K562 (cell line): ENCODE results near the gene OPCML. TPM values are rescaled to one million over a fixed set of nuclear protein-coding genes. Genes with fewer than 3 reads are reported as not detected.

Experiments used
- ATAC-seq: fragments of 200-7000 bp; cut with Tn5 transposase; 3 replicates; pipeline ENCODE4 v1.9.1; 2020; ENCODE audit warnings: moderate library complexity
- BruUV-seq: library from RNA; stranded (reverse); fragments of 400-500 nt; replicated peaks from 2 replicates; lab custom pipeline; 2021; lab: Mats Ljungman, UMichigan
- CTCF ChIA-PET: fragments of 300-600 bp; formaldehyde crosslinking; extraction: SDS; loops from one replicate; lab custom pipeline; 2021; ENCODE audit warnings: low intra/inter-chr PET ratio; lab: Yijun Ruan, JAX
- POLR2A ChIA-PET: fragments of 300-600, 350-650 bp; sonication (Branson Sonifier 250); formaldehyde crosslinking; extraction: SDS; loops from one replicate; lab custom pipeline; 2021; ENCODE audit warnings: antibody characterized with exemption, inconsistent platforms; lab: Yijun Ruan, JAX
- DNase-seq, 4 experiments: peaks; one replicate each; pipeline versions ENCODE4 v3.0.0 to v3.0.0-alpha.2; 2011 to 2018; ENCODE audit warnings: low spot score in 3 of 4, mixed read lengths in 3 of 4; ENCODE audit errors: extremely low read depth in 1 of 4
- FAIRE-seq: peaks from 2 replicates; lab custom pipeline; 2011; peaks lifted over from hg19 to GRCh38; lab: Jason Lieb, UNC
- H2AFZ ChIP-seq: 2 replicates; pipeline ENCODE4 v1.6.0; 2011; ENCODE audit warnings: low read depth, low read length, control low read depth, inconsistent platforms
- H3K27ac ChIP-seq: fragments of 200-600 bp; 3 replicates; pipeline ENCODE4 v1.8.0; 2011; ENCODE audit warnings: low read depth, mild to moderate bottlenecking, control low read depth, inconsistent platforms, low read length, moderate library complexity, mixed read lengths; ENCODE audit errors: extremely low read depth
- H3K27me3 ChIP-seq, 2 experiments: fragments of 300-600 bp in 1 of 2; 2 replicates in 1 of 2; 3 replicates in 1 of 2; pipeline versions ENCODE4 v1.6.0 to v1.8.0; 2011; ENCODE audit warnings: inconsistent platforms in 2 of 2, low read length in 2 of 2, mild to moderate bottlenecking in 1 of 2, mixed read lengths in 1 of 2, moderate library complexity in 1 of 2; ENCODE audit not compliant: control insufficient read depth in 2 of 2, insufficient read depth in 2 of 2
- H3K36me3 ChIP-seq: fragments of 300-600 bp; 3 replicates; pipeline ENCODE4 v1.8.0; 2011; ENCODE audit warnings: mild to moderate bottlenecking, low read length, inconsistent platforms; ENCODE audit not compliant: control insufficient read depth, insufficient read depth
- H3K4me1 ChIP-seq, 2 experiments: fragments of 200-600 bp in 1 of 2; replicated peaks in 1 of 2; 2 replicates in 1 of 2; 3 replicates in 1 of 2; pipeline versions ENCODE4 v1.5.1 to v1.8.0; 2011; ENCODE audit warnings: inconsistent platforms in 2 of 2, low read length in 2 of 2, mild to moderate bottlenecking in 1 of 2, mixed read lengths in 1 of 2, moderate library complexity in 1 of 2; ENCODE audit not compliant: control insufficient read depth in 2 of 2, insufficient read depth in 2 of 2
- H3K4me2 ChIP-seq: 2 replicates; pipeline ENCODE4 v1.6.1; 2011; ENCODE audit warnings: low read length, control low read depth, inconsistent platforms, mixed read lengths; ENCODE audit not compliant: insufficient read depth
- H3K4me3 ChIP-seq: fragments of 200-600 bp; sonication (generic), shearing (Covaris generic); 2 replicates; pipeline ENCODE4 v1.5.1; 2016; ENCODE audit warnings: control low read depth, inconsistent platforms
- H3K79me2 ChIP-seq: fragments of 200-600 bp; 3 replicates; pipeline ENCODE4 v1.8.0; 2011; ENCODE audit warnings: low read length, inconsistent platforms; ENCODE audit not compliant: control insufficient read depth, insufficient read depth
- H3K9ac ChIP-seq, 2 experiments: 2 replicates each; pipeline versions ENCODE4 v1.6.0 to v1.6.1; 2011; ENCODE audit warnings: low read depth in 2 of 2, low read length in 2 of 2, control low read depth in 1 of 2, inconsistent platforms in 1 of 2, mild to moderate bottlenecking in 1 of 2, mixed read lengths in 1 of 2; ENCODE audit not compliant: insufficient read depth in 1 of 2
- H3K9me1 ChIP-seq: one replicate; pipeline ENCODE4 v1.6.0; 2011; ENCODE audit warnings: inconsistent platforms, mild to moderate bottlenecking, low read length, moderate library complexity; ENCODE audit not compliant: control insufficient read depth, insufficient read depth
- H3K9me3 ChIP-seq: replicated peaks from 2 replicates; pipeline ENCODE4 v1.5.1; 2011; ENCODE audit warnings: low read depth, low read length, inconsistent platforms; ENCODE audit not compliant: control insufficient read depth, insufficient read depth
- H4K20me1 ChIP-seq: replicated peaks from 2 replicates; pipeline ENCODE4 v1.6.1; 2011; ENCODE audit warnings: low read length, inconsistent platforms, mixed read lengths; ENCODE audit not compliant: control insufficient read depth, insufficient read depth
- BRD4 ChIP-seq: fragments of 200-600 bp; sonication (generic); IDR thresholded peaks from 2 replicates; pipeline ENCODE4 v1.6.1; 2017; ENCODE audit warnings: inconsistent platforms
- ELF2 ChIP-seq: fragments of 250-450 bp; sonication (Bioruptor Pico); IDR thresholded peaks from 2 replicates; pipeline ENCODE4 v1.5.0; 2021; ENCODE audit warnings: mild to moderate bottlenecking
- ESRRA ChIP-seq: fragments of 450-650 bp; IDR thresholded peaks from 2 replicates; pipeline ENCODE4 v1.6.1; 2014; ENCODE audit warnings: low read depth, mild to moderate bottlenecking, moderate library complexity, borderline replicate concordance
- FOXK1 ChIP-seq: sonication (generic); formaldehyde crosslinking; IDR thresholded peaks from 2 replicates; pipeline ENCODE4 v1.8.0; 2022; ENCODE audit warnings: missing genetic modification reagents, mild to moderate bottlenecking, borderline replicate concordance
- KLF13 ChIP-seq: fragments of 450-650 bp; IDR thresholded peaks from 2 replicates; pipeline ENCODE4 v1.6.1; 2016; ENCODE audit warnings: missing genetic modification characterization, low read depth, mild to moderate bottlenecking, missing compliant biosample characterization, moderate library complexity, borderline replicate concordance
- MCM5 ChIP-seq: fragments of 450-650 bp; IDR thresholded peaks from 2 replicates; pipeline ENCODE4 v1.6.1; 2016; ENCODE audit warnings: low read depth
- NEUROD1 ChIP-seq: fragments of 150-350 bp; IDR thresholded peaks from 2 replicates; pipeline ENCODE4 v1.6.1; 2014; ENCODE audit warnings: borderline replicate concordance, low read length, low read depth; ENCODE audit not compliant: partially characterized antibody
- SMC3 ChIP-seq: conservative IDR thresholded peaks from 2 replicates; pipeline ENCODE4 v1.6.1; 2011; ENCODE audit warnings: low read depth, low read length, improper control_type of control experiment; ENCODE audit not compliant: insufficient read depth
- STAT5A ChIP-seq: IDR thresholded peaks from 2 replicates; pipeline ENCODE4 v1.6.1; 2012; ENCODE audit warnings: low read length, inconsistent platforms, borderline replicate concordance
- TAF15 ChIP-seq: fragments of 200-400 bp; formaldehyde crosslinking; IDR thresholded peaks from 2 replicates; pipeline ENCODE4 v1.6.1; 2017; ENCODE audit warnings: mild to moderate bottlenecking, low read depth, low read length, moderate library complexity
- TARDBP ChIP-seq: fragments of 450-650 bp; IDR thresholded peaks from 2 replicates; pipeline ENCODE4 v1.6.1; 2016
- TCFL5 ChIP-seq: fragments of 250-450 bp; sonication (Bioruptor Pico); conservative IDR thresholded peaks from 2 replicates; pipeline ENCODE4 v1.6.1; 2021; ENCODE audit warnings: mild to moderate bottlenecking, moderate library complexity, matching md5 sums
- ZNF174 ChIP-seq: fragments of 250-450 bp; sonication (Bioruptor Pico); IDR thresholded peaks from 2 replicates; pipeline ENCODE4 v1.4.0; 2020; ENCODE audit warnings: mild to moderate bottlenecking
- ZNF197 ChIP-seq: fragments of 200-800 bp; sonication (Bioruptor generic); IDR thresholded peaks from 2 replicates; pipeline ENCODE4 v1.6.1; 2016; ENCODE audit warnings: low read depth, missing genetic modification characterization, missing compliant biosample characterization
- ZNF408 ChIP-seq: fragments of 250-450 bp; sonication (Bioruptor Pico); IDR thresholded peaks from 2 replicates; pipeline ENCODE4 v1.4.0; 2020; ENCODE audit warnings: low read depth, mild to moderate bottlenecking, moderate library complexity
- WGBS: fragments of 100-300 bp; shearing (Covaris generic); methylation state at CpG from one replicate; pipeline ENCODE4 v1.1.6; 2016; ENCODE audit warnings: low coverage, mixed read lengths; ENCODE audit not compliant: insufficient coverage; ENCODE audit errors: missing lambda C conversion rate; 5-methylcytosine and 5-hydroxymethylcytosine counted together
- in situ Hi-C: fragments of 300-500 bp; cut with MboI; formaldehyde crosslinking; loops from 4 replicates; pipeline ENCODE4 v1.15.0; 2018; ENCODE audit warnings: inconsistent platforms, mixed read lengths
- intact Hi-C: fragments of 100-400 bp; cut with micrococcal nuclease; formaldehyde crosslinking; loops from 2 replicates; pipeline ENCODE4 v1.14.2; 2022
- polyA plus RNA-seq, 8 experiments: library from polyadenylated mRNA; depleted of rRNA in 4 of 8; stranded (reverse) in 5 of 8; unstranded in 3 of 8; fragments of >200 nt; fragmentation: Nextera tagmentation in 2 of 8; fragmentation: Illumina TruSeq in 1 of 8; extraction: Ambion mirVana in 2 of 8; extraction: Trizol in 1 of 8; gene quantifications; 2 replicates each; pipeline versions ENCODE4 v1.2.1 to v1.2.3, GENCODE V29; 2011 to 2014; ENCODE audit warnings: inconsistent platforms in 1 of 8, missing spikeins in 1 of 8
- total RNA-seq, 7 experiments: library from RNA; depleted of rRNA in 6 of 7; stranded (reverse); fragments of >200 nt in 6 of 7; fragmentation: Illumina TruSeq in 2 of 7; extraction: Trizol in 2 of 7; gene quantifications; 2 replicates each; pipeline versions ENCODE4 v1.2.1 to v1.2.3, GENCODE V29; 2011 to 2021; ENCODE audit warnings: low replicate concordance in 1 of 7
- TF ChIP-seq, protein P1 (sequence below): fragments of 250-450 bp; sonication (Bioruptor Pico); IDR thresholded peaks from 2 replicates; pipeline ENCODE4 v1.5.0; 2022; ENCODE audit warnings: mild to moderate bottlenecking

Gene OPCML
- total and polyA plus RNA-seq, 9 of the 15 experiments (the other 6 are each of a cell fraction or from before 2014, with no cell fraction given), result not detected

DNA sequence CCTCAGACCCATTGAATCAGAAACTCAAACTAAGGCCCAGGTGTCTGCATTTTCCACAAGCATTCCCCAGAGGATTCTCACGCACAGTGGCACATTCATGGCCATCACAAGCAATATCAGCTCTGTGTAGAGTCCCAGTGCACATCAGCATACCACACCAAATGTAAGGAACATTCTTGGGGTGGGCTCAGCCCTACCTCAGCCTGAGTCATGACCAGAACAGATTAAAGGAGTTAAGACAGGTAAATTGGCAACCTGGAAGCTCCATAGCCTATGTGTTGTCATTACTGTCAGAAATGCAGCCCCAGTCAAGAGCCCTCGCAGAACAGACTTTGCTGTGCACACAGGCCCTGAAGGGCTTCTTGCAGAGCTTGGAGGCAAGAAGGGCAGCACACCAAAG is 53.1 kb downstream of the OPCML start (continued):
- no peak for TF ChIP-seq TCFL5 (CRISPR knock-in tag)
- TF ChIP-seq FOXK1, result no peak
- no peak for TF ChIP-seq SMC3
- TF ChIP-seq ZNF197 (CRISPR knock-in tag), result no peak
- no peak for TF ChIP-seq BRD4
- no peak for TF ChIP-seq KLF13 (tag)
- TF ChIP-seq TARDBP, result no peak

DNA sequence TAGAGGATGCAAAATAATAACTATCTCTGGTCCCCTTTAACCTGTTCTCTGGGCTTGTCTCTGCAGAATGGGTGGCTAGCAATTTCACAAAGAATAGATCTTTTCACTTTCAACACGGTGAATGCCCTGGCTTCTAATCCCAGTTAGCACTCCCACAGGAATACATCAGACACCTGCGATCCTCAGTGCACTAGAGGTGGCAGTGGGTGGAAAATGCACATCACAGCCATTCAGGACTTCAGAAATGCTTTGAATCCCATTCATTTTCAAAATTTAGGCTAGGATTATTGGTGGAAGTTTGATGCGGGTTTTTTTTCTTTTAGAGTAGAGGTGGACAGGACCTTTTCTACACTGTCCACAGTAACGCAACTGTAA is 55.1 kb downstream of the OPCML start:
- H3K9ac ChIP-seq, result no peak overlapping the region
- H4K20me1 ChIP-seq, result no peaks in the 10 kb centered on the region
- H3K79me2 ChIP-seq, result no peaks in the 10 kb centered on the region
- FAIRE-seq, result no peak
- H3K27ac ChIP-seq, result no peak overlapping the region
- no peak for DNase-seq
- TF ChIP-seq TAF15 (no peak), ZNF408 (CRISPR knock-in tag) (no peak), ESRRA (no peak), STAT5A (no peak), ZNF174 (CRISPR knock-in tag) (no peak), NEUROD1 (no peak), MCM5 (no peak), ELF2 (CRISPR knock-in tag) (no peak)
- TF ChIP-seq, protein P1, sequence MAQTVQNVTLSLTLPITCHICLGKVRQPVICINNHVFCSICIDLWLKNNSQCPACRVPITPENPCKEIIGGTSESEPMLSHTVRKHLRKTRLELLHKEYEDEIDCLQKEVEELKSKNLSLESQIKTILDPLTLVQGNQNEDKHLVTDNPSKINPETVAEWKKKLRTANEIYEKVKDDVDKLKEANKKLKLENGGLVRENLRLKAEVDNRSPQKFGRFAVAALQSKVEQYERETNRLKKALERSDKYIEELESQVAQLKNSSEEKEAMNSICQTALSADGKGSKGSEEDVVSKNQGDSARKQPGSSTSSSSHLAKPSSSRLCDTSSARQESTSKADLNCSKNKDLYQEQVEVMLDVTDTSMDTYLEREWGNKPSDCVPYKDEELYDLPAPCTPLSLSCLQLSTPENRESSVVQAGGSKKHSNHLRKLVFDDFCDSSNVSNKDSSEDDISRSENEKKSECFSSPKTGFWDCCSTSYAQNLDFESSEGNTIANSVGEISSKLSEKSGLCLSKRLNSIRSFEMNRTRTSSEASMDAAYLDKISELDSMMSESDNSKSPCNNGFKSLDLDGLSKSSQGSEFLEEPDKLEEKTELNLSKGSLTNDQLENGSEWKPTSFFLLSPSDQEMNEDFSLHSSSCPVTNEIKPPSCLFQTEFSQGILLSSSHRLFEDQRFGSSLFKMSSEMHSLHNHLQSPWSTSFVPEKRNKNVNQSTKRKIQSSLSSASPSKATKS (CRISPR knock-in tag), result no peak
- H2AFZ ChIP-seq, result no peak overlapping the region
- POLR2A ChIA-PET, result no interaction called here
- H3K4me3 ChIP-seq, result no peak overlapping the region
- H3K4me1 ChIP-seq, result no peaks in the 10 kb centered on the region
- in situ Hi-C loops (no loop called here), intact Hi-C loops (no loop called here)
- BruUV-seq, result no TSS peak
- no peaks in the 10 kb centered on the region for H3K27me3 ChIP-seq
- ATAC-seq, result no peak
- no peaks in the 10 kb centered on the region for H3K36me3 ChIP-seq
- H3K9me3 ChIP-seq, result no peaks in the 10 kb centered on the region
- H3K9me1 ChIP-seq, result no peaks in the 10 kb centered on the region
- no peak overlapping the region for H3K4me2 ChIP-seq
- CTCF ChIA-PET, result no interaction called here
- WGBS, result 0% methylated on average over 4 of the region's 4 CpGs
